Sciatic nerve (tissue), 2 donors: ENCODE data around the gene PAXIP1. TPM values are rescaled to one million over a fixed set of nuclear protein-coding genes. Genes with fewer than 3 reads are reported as not detected.
"Not testable (repeated sequence)": the region's sequence is repeated elsewhere in the genome, so short reads cannot be mapped to it uniquely, and the experiment has no call there.

ENCODE experiments used
- ATAC-seq: fragments of 200-7000 bp; cut with Tn5 transposase; one replicate; pipeline ENCODE4 v1.9.1; 2020; ENCODE audit warnings: mild to moderate bottlenecking, moderate library complexity
- DNase-seq: peaks from one replicate; pipeline ENCODE4 v3.0.0-alpha.2; 2020; ENCODE audit warnings: low spot score
- intact Hi-C: fragments of 100-400 bp; cut with DNase I; formaldehyde crosslinking; loops from one replicate; pipeline ENCODE4 v1.14.2; 2022
- total RNA-seq: library from RNA; stranded (reverse); fragmentation: NEBNext Ultra II Directional; extraction: Animal tissue kit (Norgen Biotek cat#: 25700); gene quantifications from one replicate; pipeline ENCODE4 v1.2.1, GENCODE V29; 2021
- donor health status: DM: no; HTN: no; CAD: no.
- donor health status: DM: no; HTN: no; CAD: no.

Gene PAXIP1
- total RNA-seq, result 14.0 TPM

- peak; percentile 57 for ATAC-seq
- intact Hi-C loops, result no loop called here
- DNase-seq, result no peak
These were observed at the start of gene PAXIP1 for GRCh38 chr7:155003092-155003375. PAXIP1 (minus strand) TSS chr7:155003124; CDS start chr7:155002929, 195 bp downstream.

- intact Hi-C loops, result no loop called here
- DNase-seq, result no peak
- ATAC-seq, result no peak
These were observed 48.4 kb upstream of the PAXIP1 start for GRCh38 chr7:155051355-155051754.

- intact Hi-C loops, result no loop called here
These were observed 45.1 kb upstream of the PAXIP1 start for GRCh38 chr7:155048006-155048405.

GRCh38 chr7:155043756-155044155 is 40.8 kb upstream of the PAXIP1 start:
- ATAC-seq, result no peak
- intact Hi-C loops, result no loop called here

More at GRCh38 chr7:155048006-155048405, 45.1 kb upstream of the PAXIP1 start:
- no peak for DNase-seq
- ATAC-seq, result no peak

DNA sequence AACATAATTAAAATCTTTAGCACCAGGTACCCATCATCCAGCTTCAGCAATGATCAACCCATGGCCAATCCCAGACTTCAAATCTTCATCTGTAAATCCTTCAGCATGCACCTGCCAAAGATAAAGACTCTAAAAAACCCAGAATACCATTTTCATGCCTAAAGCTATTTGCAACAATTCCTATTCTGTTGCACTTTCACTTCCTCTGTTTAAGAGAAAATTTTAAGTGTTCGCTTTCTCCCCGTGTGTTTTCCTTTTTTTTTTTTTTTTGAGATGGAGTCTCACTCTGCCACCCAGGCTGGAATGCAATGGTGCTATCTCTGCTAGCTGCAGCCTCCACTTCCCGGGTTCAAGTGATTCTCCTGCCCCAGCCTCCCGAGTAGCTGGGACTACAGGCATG is 35.4 kb upstream of the PAXIP1 start:
- intact Hi-C loops, result no loop called here
- DNase-seq, result no peak
- no peak for ATAC-seq

More at GRCh38 chr7:155043756-155044155, 40.8 kb upstream of the PAXIP1 start:
- no peak for DNase-seq

GRCh38 chr7:155034495-155034894 is 31.6 kb upstream of the PAXIP1 start:
- intact Hi-C loops, DNase-seq, ATAC-seq: not testable (repeated sequence)

DNA sequence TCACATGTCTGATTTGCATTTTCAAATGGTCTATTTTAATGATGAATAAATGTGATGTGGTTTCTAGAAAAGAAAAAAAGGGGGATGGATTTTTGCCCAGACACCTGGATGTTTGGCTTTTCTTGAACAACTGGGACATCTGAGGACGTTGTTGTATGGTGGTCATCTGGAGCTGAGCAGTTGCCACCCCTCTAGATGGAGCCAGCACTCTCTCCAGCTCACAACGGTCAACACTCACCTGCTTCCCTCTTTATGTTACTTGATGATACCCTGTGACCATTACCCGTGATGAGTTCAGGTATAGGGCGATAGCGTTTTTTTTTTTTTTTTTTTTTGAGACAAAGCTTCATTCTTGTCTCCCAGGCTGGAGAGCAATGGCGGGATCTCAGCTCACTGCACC is 30.1 kb upstream of the PAXIP1 start:
- intact Hi-C loops, result no loop called here
- ATAC-seq, result no peak
- no peak for DNase-seq

GRCh38 chr7:155027879-155028278 is 25.0 kb upstream of the PAXIP1 start:
- intact Hi-C loops, result no loop called here
- no peak for ATAC-seq
- no peak for DNase-seq

DNA sequence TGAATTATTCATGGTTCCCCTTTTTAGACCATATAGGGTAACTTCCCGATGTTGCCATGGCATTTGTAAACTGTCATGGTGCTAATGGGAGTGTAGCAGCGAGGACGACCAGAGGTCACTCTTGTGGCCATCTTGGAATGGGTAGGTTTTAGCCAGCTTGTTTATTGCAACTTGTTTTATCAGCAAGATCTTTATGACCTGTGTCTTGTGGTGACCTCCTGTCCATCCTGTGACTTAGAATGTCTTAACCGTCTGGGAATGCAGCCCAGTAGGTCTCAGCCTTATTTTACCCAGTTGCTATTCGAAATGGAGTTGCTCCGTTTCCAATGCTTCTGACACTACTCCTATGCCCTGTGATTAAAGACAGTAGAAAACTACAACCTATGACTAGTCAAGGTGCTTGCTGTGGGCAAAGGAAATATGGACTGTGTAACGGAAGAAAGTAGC is 18.8 kb upstream of the PAXIP1 start:
- intact Hi-C loops, result no loop called here
- ATAC-seq (no peak), DNase-seq (no peak)

GRCh38 chr7:155020996-155021395 is 18.1 kb upstream of the PAXIP1 start:
- ATAC-seq (no peak), DNase-seq (no peak)
- intact Hi-C loops, result no loop called here

GRCh38 chr7:155017834-155018233 is 14.9 kb upstream of the PAXIP1 start:
- intact Hi-C loops, result no loop called here
- DNase-seq, result no peak
- ATAC-seq, result no peak

DNA sequence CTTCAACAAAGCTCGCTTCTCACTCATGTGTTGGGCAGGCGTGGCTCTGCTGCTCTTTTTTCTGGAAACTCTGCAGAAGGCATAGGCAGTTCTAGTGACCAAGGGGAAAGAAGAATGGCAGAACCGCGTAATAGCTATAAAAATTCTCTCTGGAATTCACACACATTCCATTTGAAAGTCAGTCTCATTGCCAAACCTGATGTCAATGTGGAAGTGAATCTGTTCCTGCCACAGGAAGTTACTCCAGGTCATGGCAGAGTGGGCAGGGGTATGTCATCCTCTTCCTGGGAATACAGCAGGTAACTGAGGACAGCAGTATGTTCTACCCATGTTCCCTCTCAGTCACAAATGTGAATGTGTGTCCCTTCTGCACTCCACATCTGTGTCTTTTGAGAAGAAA is 8.2 kb upstream of the PAXIP1 start:
- ATAC-seq (no peak), DNase-seq (no peak)
- intact Hi-C loops, result no loop called here

DNA sequence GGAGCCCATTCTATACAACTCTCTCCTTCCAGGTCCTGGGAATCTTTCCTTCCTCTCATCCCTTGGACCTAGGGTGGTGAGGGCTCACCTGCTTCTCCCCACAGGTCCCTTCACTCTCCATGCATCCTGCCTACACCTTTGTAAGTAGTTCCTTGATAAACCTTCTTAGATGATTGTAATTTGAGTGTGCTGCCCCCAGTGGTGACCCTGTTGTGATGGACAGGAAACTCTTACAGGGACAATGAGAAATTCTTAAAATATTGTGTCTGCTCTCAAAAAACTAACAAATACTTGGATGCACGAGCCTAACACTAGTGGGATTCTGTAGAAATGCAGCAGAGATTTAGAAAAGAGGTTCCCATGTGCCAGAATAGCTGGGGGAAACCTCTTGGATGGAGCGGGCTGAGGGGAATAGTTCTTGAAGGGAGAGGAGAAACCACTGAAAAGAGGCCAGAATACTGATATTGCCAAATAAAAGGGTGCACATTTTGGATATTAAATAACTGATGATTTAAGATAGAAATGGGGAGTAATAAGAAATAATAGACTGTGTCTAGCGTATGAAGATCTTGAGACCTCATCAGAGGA is 6.7 kb upstream of the PAXIP1 start:
- DNase-seq (no peak), ATAC-seq (no peak)
- intact Hi-C loops, result no loop called here

GRCh38 chr7:155007947-155008346 is 5.0 kb upstream of the PAXIP1 start:
- ATAC-seq, result no peak
- intact Hi-C loops, result no loop called here

DNA sequence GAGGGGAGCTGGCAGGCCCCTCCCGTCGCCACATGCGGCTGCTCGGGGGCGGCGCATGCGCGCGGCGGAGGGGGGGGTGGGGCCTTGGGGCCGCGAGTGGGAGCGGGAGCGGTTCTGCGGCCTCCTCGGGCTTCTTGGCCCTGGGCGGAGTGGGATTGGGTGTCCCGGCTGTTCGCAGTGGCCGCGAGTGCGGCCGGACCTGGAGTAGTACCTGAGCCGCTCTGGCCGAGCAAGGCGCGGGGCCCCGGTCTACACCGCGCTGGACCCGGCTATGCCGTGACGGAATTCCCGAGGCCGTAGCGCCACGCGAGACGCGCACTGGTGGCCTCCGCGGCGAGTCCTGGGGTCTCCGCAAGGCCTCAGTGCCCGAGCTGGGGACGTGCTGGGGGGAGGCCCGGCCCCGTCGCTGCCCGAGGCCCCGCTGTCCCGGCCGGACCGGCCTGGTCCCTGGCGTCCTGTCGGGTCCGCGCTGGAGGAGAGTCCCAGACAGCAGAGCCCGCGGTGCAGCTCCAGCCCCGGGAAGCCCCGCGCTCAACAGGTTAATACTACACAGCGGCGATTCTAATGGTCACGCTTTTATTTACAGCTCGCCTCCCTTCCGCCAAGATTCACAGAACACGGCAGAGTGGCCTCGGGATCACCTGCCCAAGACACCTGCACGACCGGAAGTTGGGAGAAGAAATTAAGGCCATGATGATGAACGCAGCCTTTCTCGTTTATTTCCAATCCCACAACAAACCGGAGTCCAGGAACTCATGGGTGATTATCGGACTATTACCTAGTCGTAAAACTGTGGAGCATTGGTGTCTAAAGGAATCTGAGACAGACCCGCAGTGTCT is 671 bp upstream of the PAXIP1 start:
- intact Hi-C loops, result no loop called here
- ATAC-seq (peak; percentile 98), DNase-seq (peak; percentile 86)

More at GRCh38 chr7:155007947-155008346, 5.0 kb upstream of the PAXIP1 start:
- DNase-seq, result no peak

DNA sequence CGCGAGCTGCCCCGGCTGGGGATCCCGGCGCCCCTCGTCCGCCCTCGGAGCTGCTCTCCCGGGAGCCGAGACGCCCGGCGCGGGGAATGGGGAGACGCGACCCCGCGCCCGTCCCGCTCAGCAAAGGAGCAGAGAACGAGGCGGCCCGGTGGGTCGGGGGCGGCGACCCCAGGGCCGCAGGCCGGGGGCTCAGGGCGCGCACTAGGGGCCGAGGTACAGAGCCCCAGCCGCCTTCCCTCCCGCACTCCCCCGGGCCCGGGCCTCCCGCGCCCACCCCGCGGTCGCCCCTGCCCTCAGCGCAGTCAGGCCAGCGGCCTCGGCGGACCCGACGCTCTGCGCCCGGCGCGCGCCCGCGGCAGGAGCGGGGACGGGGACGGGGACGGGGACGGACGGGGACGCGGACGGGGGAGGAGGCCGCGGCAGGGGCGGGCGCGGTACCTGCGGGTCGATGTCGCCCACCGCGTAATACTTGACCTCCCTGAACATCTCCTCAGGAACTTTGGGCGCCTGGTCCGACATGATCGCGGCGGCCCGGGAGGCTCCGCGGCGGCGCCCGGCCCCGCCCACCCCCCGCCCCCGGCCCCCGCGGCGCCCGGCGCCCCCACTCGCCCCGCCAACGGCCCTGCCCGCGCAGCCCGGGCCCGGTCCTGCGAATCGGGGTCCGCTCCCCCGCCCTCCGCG is 373 bp downstream of the PAXIP1 start:
- intact Hi-C loops, result no loop called here
- DNase-seq, result peak; percentile 65

GRCh38 chr7:155001756-155002410 is 1.0 kb downstream of the PAXIP1 start:
- ATAC-seq, result no peak
- DNase-seq, result no peak
- intact Hi-C loops, result no loop called here

More for the DNA sequence above, 373 bp downstream of the PAXIP1 start:
- ATAC-seq, result peak; percentile 16

GRCh38 chr7:155000795-155001194 is 2.1 kb downstream of the PAXIP1 start:
- intact Hi-C loops, result no loop called here
- DNase-seq (no peak), ATAC-seq (no peak)

DNA sequence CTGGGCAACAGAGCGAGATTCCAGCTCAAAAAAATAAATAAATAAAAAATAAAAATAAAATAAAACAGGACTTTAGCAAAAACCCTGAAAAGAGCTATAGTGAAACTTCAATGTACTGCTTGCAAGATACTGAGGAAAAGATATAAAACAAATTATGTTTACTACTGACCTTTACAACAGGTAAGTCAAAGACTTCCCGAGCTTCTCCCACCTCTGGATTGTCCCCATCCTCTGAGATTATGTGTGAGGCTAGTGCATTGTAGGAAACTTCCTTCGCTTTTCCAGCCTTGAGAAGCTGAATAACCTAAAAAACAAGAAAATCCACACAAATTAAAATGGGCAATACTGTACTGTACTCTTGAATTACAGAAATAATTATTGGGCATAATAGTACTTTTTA is 4.4 kb downstream of the PAXIP1 start:
- intact Hi-C loops, result no loop called here
- DNase-seq, result no peak
- no peak for ATAC-seq
